OCI-LY7 (cell line): ENCODE results near the gene MYO3A. TPM values are rescaled to one million over a fixed set of nuclear protein-coding genes. Genes with fewer than 3 reads are reported as not detected.

Experiments
- BruUV-seq: library from RNA; stranded (reverse); fragments of 400-500 nt; replicated peaks from 2 replicates; lab custom pipeline; 2021; lab: Mats Ljungman, UMichigan
- CTCF ChIA-PET: fragments of 300-600 bp; sonication (Branson Sonifier 250); formaldehyde crosslinking; loops from one replicate; lab custom pipeline; 2022; ENCODE audit warnings: antibody characterized with exemption; ENCODE audit not compliant: unreplicated experiment; lab: Charles Lee
- POLR2A ChIA-PET: fragments of 300-600 bp; sonication (Branson Sonifier 250); formaldehyde crosslinking; loops from one replicate; lab custom pipeline; 2022; ENCODE audit warnings: antibody characterized with exemption; lab: Charles Lee
- DNase-seq: peaks from one replicate; pipeline ENCODE4 v3.0.0-alpha.2; 2015; ENCODE audit warnings: low spot score
- H2AFZ ChIP-seq: fragments of 200-600 bp; sonication (generic), shearing (Covaris generic); 2 replicates; pipeline ENCODE4 v1.6.1; 2014; ENCODE audit warnings: mild to moderate bottlenecking, antibody characterized with exemption, low read length, moderate library complexity
- H3K27ac ChIP-seq: fragments of 200-600 bp; sonication (generic); 2 replicates; pipeline ENCODE4 v1.5.1; 2014; ENCODE audit warnings: mixed run types, low read depth, mild to moderate bottlenecking, moderate library complexity, low read length, inconsistent platforms; ENCODE audit not compliant: poor library complexity, severe bottlenecking
- H3K36me3 ChIP-seq: fragments of 200-600 bp; sonication (generic); 2 replicates; pipeline ENCODE4 v1.6.1; 2014; ENCODE audit warnings: mild to moderate bottlenecking, antibody characterized with exemption, low read length, moderate library complexity, mixed read lengths; ENCODE audit not compliant: insufficient read depth
- H3K4me1 ChIP-seq: fragments of 200-600 bp; sonication (generic); 2 replicates; pipeline ENCODE4 v1.5.1; 2014; ENCODE audit warnings: mild to moderate bottlenecking, low read length; ENCODE audit not compliant: insufficient read depth, poor library complexity, severe bottlenecking
- H3K4me2 ChIP-seq: fragments of 200-600 bp; sonication (generic); 2 replicates; pipeline ENCODE4 v1.6.1; 2014; ENCODE audit warnings: mild to moderate bottlenecking, low read length
- H3K4me3 ChIP-seq: fragments of 200-600 bp; sonication (generic); 2 replicates; pipeline ENCODE4 v1.5.1; 2014; ENCODE audit warnings: mild to moderate bottlenecking, low read depth, low read length; ENCODE audit not compliant: poor library complexity, severe bottlenecking
- H3K79me2 ChIP-seq: fragments of 200-600 bp; sonication (generic); 2 replicates; pipeline ENCODE4 v1.6.1; 2016; ENCODE audit warnings: low read depth, mild to moderate bottlenecking, low read length, moderate library complexity, mixed read lengths; ENCODE audit not compliant: insufficient read depth
- H3K9me2 ChIP-seq: fragments of 200-600 bp; sonication (generic); 2 replicates; pipeline ENCODE4 v1.6.1; 2016; ENCODE audit warnings: mild to moderate bottlenecking, low read length, mixed read lengths; ENCODE audit not compliant: insufficient read depth
- H3K9me3 ChIP-seq: fragments of 200-600 bp; sonication (generic); 2 replicates; pipeline ENCODE4 v1.6.1; 2014; ENCODE audit warnings: mild to moderate bottlenecking, mixed run types, low read length, mixed read lengths
- H4K20me1 ChIP-seq: fragments of 200-600 bp; sonication (generic); 2 replicates; pipeline ENCODE4 v1.6.1; 2014; ENCODE audit warnings: mild to moderate bottlenecking, antibody characterized with exemption, low read length, moderate library complexity, mixed read lengths; ENCODE audit not compliant: insufficient read depth
- CTCF ChIP-seq: fragments of 200-600 bp; sonication (generic); conservative IDR thresholded peaks from 2 replicates; pipeline ENCODE4 v1.5.1; 2014; ENCODE audit warnings: mild to moderate bottlenecking, antibody characterized with exemption, low read length, moderate library complexity, mixed read lengths
- EZH2phosphoT487 ChIP-seq: fragments of 200-600 bp; sonication (generic); IDR thresholded peaks from 2 replicates; pipeline ENCODE4 v1.6.1; 2018; ENCODE audit warnings: low read depth, borderline replicate concordance, mild to moderate bottlenecking, mixed run types, antibody characterized with exemption, low read length, moderate library complexity, mixed read lengths
- intact Hi-C: fragments of 100-400 bp; cut with micrococcal nuclease; formaldehyde crosslinking; loops from one replicate; pipeline ENCODE4 v1.10.0; 2022; ENCODE audit not compliant: unreplicated experiment
- total RNA-seq, 2 experiments: library from RNA; depleted of rRNA in 1 of 2; stranded (reverse); fragments of >200 nt in 1 of 2; shearing (Covaris generic) in 1 of 2; gene quantifications; 2 replicates each; pipeline ENCODE4 v1.2.3, GENCODE V29; 2014 to 2022

The MYO3A gene
- total RNA-seq, 2 experiments from 2014 or later, result not detected

- Histone ChIP-seq H4K20me1 (no peaks in the 10 kb centered on the region), H2AFZ (no peak overlapping the region), H3K4me1 (no peaks in the 10 kb centered on the region), H3K4me2 (no peak overlapping the region), H3K79me2 (no peaks in the 10 kb centered on the region), H3K36me3 (no peaks in the 10 kb centered on the region), H3K4me3 (no peak overlapping the region), H3K9me2 (no peaks in the 10 kb centered on the region), H3K27ac (no peak overlapping the region), H3K9me3 (no peaks in the 10 kb centered on the region)
- DNase-seq, result no peak
- POLR2A ChIA-PET, result interaction anchor here (0.7 to 1.2 kb wide), 3 partner anchors 8 to 75 kb away, joined by 3 read pairs; no protein-coding TSS in a partner anchor
- TF ChIP-seq EZH2phosphoT487 (no peak), CTCF (no peak)
- intact Hi-C loops, result no loop called here
- CTCF ChIA-PET, result no interaction called here
- BruUV-seq, result no TSS peak
Observed at GRCh38 chr10:25890995-25891394, 43.0 kb upstream of the MYO3A start.

GRCh38 chr10:25895856-25896255 lies 38.2 kb upstream of the MYO3A start:
- intact Hi-C loops, result no loop called here
- POLR2A ChIA-PET, result interaction anchor here (0.5 to 1.4 kb wide), 3 partner anchors 9 to 93 kb away, joined by 3 to 5 read pairs (median 5); no protein-coding TSS in a partner anchor
- TF ChIP-seq EZH2phosphoT487 (no peak), CTCF (no peak)
- H3K9me3 ChIP-seq, result no peaks in the 10 kb centered on the region
- H3K9me2 ChIP-seq, result no peaks in the 10 kb centered on the region
- BruUV-seq, result no TSS peak
- H3K4me3 ChIP-seq, result no peak overlapping the region
- CTCF ChIA-PET, result no interaction called here
- no peaks in the 10 kb centered on the region for H4K20me1 ChIP-seq
- H3K4me1 ChIP-seq, result peaks cover 8% of the 10 kb centered on the region
- H2AFZ ChIP-seq, result no peak overlapping the region
- no peak overlapping the region for H3K27ac ChIP-seq
- no peaks in the 10 kb centered on the region for H3K36me3 ChIP-seq
- no peak overlapping the region for H3K4me2 ChIP-seq
- no peaks in the 10 kb centered on the region for H3K79me2 ChIP-seq
- no peak for DNase-seq

GRCh38 chr10:25896421-25896820 lies 37.6 kb upstream of the MYO3A start:
- TF ChIP-seq CTCF, result no peak
- no peak for TF ChIP-seq EZH2phosphoT487
- H2AFZ ChIP-seq, result no peak overlapping the region
- intact Hi-C loops, result no loop called here
- no peak overlapping the region for H3K4me3 ChIP-seq
- DNase-seq, result no peak
- no peak overlapping the region for H3K4me2 ChIP-seq
- ChIA-PET CTCF (no interaction called here), POLR2A (interaction anchor here (0.5 to 1.4 kb wide), 2 partner anchors 9 to 92 kb away, joined by 5 read pairs; no protein-coding TSS in a partner anchor)
- no peak overlapping the region for H3K27ac ChIP-seq
- H3K79me2 ChIP-seq, result no peaks in the 10 kb centered on the region
- H3K9me3 ChIP-seq, result no peaks in the 10 kb centered on the region
- H3K9me2 ChIP-seq, result no peaks in the 10 kb centered on the region
- no peaks in the 10 kb centered on the region for H3K36me3 ChIP-seq
- H3K4me1 ChIP-seq, result peaks cover 13% of the 10 kb centered on the region
- H4K20me1 ChIP-seq, result no peaks in the 10 kb centered on the region
- no TSS peak for BruUV-seq
